22Rv1 (cell line): Measurements from ENCODE around the gene SPDYC.

Experiments
- ZFX ChIP-seq: fragments of 450-650 bp; IDR thresholded peaks from 2 replicates; pipeline ENCODE4 v1.6.1; 2017; ENCODE audit warnings: antibody characterized with exemption, borderline replicate concordance
- TF ChIP-seq, protein P1 (sequence below): fragments of 450-650 bp; IDR thresholded peaks from 2 replicates; pipeline ENCODE4 v1.5.1; 2017; ENCODE audit warnings: mild to moderate bottlenecking

GRCh38 chr11:65212226-65212801 lies 42.3 kb downstream of the SPDYC start:
- TF ChIP-seq, protein P1, sequence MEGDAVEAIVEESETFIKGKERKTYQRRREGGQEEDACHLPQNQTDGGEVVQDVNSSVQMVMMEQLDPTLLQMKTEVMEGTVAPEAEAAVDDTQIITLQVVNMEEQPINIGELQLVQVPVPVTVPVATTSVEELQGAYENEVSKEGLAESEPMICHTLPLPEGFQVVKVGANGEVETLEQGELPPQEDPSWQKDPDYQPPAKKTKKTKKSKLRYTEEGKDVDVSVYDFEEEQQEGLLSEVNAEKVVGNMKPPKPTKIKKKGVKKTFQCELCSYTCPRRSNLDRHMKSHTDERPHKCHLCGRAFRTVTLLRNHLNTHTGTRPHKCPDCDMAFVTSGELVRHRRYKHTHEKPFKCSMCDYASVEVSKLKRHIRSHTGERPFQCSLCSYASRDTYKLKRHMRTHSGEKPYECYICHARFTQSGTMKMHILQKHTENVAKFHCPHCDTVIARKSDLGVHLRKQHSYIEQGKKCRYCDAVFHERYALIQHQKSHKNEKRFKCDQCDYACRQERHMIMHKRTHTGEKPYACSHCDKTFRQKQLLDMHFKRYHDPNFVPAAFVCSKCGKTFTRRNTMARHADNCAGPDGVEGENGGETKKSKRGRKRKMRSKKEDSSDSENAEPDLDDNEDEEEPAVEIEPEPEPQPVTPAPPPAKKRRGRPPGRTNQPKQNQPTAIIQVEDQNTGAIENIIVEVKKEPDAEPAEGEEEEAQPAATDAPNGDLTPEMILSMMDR = no peak
- TF ChIP-seq ZFX = no peak
